ENCODE results near the gene SRSF9.
"Not testable (repeated sequence)": the region's sequence is repeated elsewhere in the genome, so short reads cannot be mapped to it uniquely, and the experiment has no call there.

Gene SRSF9

DNA sequence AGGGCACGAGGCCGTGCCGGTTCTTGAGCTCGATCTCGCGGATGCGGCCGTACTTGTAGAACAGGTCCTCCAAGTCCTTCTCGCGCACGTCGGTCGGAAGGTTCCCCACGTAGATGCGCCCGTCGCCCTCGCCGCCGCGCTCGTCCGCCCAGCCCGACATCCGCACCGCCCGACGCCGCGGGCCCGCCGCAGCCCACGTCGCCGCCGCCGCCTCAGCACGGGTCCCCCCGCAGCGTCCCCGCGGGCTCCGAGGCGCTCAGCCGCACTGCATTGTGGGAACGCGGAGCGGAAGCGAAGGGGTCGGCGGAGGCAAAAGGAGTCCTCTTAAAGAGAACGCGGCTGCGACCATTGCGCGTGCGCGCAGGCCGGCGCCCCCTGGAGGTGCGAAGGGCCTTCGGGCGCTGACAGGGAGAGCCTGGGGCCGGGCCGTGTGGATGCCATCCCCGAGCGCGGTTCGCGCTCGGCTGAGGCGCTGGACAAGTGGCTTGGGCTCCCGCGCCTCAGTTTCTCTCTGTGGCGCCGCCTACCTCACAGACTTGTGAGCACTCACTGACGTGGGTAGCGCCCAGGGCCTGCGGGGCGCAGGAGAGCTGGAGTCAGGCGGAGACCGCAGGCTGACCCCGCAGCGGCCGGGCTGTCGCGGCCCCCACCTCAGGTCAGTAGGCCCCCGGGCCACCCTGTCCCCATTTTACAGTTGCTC, at the start of gene SRSF9:
TSS of gene SRSF9 (minus strand) at position 299 of the 700 bp plus-strand sequence. CDS start at position 160, 139 bp downstream.
- peak within 1 kb of the TSS; percentile 96 for H3K27ac ChIP-seq

DNA sequence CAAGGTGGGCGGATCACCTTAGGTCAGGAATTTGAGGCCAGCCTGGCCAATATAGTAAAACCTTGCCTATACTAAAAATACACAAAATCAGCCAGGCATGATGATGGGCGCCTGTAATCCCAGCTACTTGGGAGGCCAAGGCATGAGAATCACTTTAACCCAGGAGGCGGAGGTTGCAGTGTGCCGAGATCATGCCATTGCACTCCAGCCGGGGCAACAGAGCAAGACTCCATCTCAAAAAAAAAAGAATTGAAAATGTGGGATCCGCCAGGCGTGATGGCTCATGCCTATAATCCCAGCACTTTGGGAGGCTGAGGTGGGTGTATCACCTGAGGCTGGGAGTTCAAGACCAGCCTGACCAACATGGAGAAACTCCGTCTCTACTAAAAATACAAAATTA, 49.8 kb upstream of the SRSF9 start:
- H3K27ac ChIP-seq, result not testable (repeated sequence)

More for the DNA sequence above, at the start of gene SRSF9:
- TF ChIP-seq ZFX (IDR thresholded peaks at IDR 0.05), result peak; percentile 67
- TF ChIP-seq CTCF (conservative IDR thresholded peaks at IDR 0.05), result peak; percentile 92

DNA sequence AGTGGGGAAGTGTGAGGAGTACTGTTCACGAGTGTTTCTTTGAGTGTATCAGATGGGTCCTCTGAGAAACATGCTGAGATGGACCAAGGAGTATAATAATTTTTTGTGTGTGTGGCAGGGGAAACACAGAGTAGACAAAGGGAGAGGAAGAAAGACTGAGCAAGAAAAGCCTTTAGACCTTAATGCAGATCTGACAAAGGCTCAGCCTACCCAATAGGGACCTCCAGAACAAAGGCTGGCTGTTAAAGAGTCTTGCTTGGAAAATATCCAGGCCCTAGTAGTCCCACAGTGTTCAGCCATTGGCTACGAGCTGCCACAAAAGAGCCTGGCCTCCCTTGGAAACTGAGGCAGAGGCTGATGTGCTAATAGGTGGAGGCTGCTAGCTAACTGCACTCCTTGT, 45.9 kb upstream of the SRSF9 start:
- TF ChIP-seq ZFX (IDR thresholded peaks at IDR 0.05), result no peak
- TF ChIP-seq CTCF (conservative IDR thresholded peaks at IDR 0.05), result no peak
- no peak overlapping the region for H3K27ac ChIP-seq

- TF ChIP-seq CTCF (conservative IDR thresholded peaks at IDR 0.05) (no peak), ZFX (IDR thresholded peaks at IDR 0.05) (no peak)
- no peak overlapping the region for H3K27ac ChIP-seq
Measured at GRCh38 chr12:120514002-120514401, 44.5 kb upstream of the SRSF9 start.

DNA sequence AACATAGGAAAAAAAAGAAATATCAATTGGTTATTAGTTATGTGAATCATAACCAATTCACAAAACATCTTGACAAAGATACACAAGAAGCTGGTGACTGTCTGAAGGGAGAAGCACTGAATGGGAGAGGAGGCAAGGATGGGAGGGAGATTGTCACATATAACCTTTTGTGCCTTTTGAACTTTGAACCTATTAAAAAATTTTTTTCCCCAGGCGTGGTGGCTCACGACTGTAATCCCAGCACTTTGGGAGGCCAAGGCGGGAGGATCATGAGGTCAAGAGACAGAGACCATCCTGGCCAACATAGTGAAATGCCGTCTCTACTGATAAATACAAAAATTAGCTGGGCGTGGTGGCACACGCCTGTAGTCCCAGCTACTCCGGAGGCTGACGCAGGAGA, 39.0 kb upstream of the SRSF9 start:
- no peak overlapping the region for H3K27ac ChIP-seq
- TF ChIP-seq ZFX (IDR thresholded peaks at IDR 0.05) (no peak), CTCF (conservative IDR thresholded peaks at IDR 0.05) (no peak)

GRCh38 chr12:120504587-120504986, 35.0 kb upstream of the SRSF9 start:
- TF ChIP-seq CTCF (conservative IDR thresholded peaks at IDR 0.05), result no peak
- no peak for TF ChIP-seq ZFX (IDR thresholded peaks at IDR 0.05)
- H3K27ac ChIP-seq, result no peak overlapping the region

- no peak overlapping the region for H3K27ac ChIP-seq
- TF ChIP-seq CTCF (conservative IDR thresholded peaks at IDR 0.05), result no peak
Measured at GRCh38 chr12:120500581-120500980, 31.0 kb upstream of the SRSF9 start.

- H3K27ac ChIP-seq, result no peak overlapping the region
- TF ChIP-seq CTCF (conservative IDR thresholded peaks at IDR 0.05) (no peak), ZFX (IDR thresholded peaks at IDR 0.05) (no peak)
Measured at GRCh38 chr12:120498870-120499515, 29.4 kb upstream of the SRSF9 start.

All from C4-2B (cell line).